ENCODE measurements around the gene KLF4.
"Not testable (repeated sequence)": the region's sequence is repeated elsewhere in the genome, so short reads cannot be mapped to it uniquely, and the experiment has no call there.

- not testable (repeated sequence) for TF ChIP-seq POLR2AphosphoS5, CTCF (IDR thresholded peaks at IDR 0.05)
Observed at GRCh38 chr9:107500421-107501200, 11.0 kb upstream of the KLF4 start.
